Stimulated activated CD4-positive, alpha-beta T cell treated with anti-CD3 and anti-CD28 coated beads, Interleukin-1b, Interleukin-23, amount 100 ng/mL, for 24 hours (primary cell): Measurements from ENCODE around the gene CORIN.
A peak's percentile ranks its signal among the peaks of the same experiment; 100 is the strongest.
"Not testable (repeated sequence)": the region's sequence is repeated elsewhere in the genome, so short reads cannot be mapped to it uniquely, and the experiment has no call there.

ENCODE experiments used
- DNase-seq, 4 experiments: peaks; one replicate each; pipeline ENCODE4 v3.0.0-alpha.2; 2020; ENCODE audit warnings: low read depth in 4 of 4, low spot score in 1 of 4

The CORIN gene

DNA sequence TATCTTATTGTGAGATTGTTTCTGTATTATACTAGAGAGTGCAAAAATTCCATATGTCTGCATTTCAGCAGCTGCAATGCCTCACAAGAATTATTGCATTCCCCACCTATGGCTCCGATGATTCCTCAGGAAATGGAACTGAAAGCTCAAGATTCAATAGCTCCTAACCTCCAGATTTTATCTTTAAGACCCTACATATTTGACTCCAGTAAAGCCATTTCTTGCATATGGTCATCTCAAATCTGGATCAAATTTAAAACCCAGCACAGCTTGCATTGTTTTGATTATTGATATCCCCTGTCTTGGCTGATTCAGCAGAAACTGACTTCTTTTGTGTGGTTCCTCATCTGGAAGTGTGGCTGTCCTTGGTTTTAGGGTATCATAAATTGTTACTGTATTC, 142.6 kb downstream of the CORIN start:
- no peak for DNase-seq

DNA sequence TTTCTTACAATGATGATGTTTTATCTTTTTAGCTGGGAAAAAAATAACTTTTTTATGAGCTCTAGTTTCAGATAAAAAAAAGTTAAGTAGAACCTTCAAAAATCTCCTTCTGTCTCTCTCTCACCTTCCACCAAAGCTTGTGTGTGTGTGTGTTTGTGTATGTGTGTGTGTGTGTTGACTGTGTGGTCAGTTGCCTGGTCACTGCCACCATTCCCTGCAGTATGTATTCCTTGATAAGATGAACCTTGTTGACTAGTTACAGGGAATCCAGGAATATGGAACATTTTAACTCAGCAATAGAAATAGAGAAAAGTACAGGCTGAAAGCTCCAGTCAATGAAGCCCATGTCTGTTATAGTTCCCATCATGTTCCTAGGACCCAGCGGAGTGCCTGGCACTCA, 143.5 kb downstream of the CORIN start:
- no peak for DNase-seq

DNA sequence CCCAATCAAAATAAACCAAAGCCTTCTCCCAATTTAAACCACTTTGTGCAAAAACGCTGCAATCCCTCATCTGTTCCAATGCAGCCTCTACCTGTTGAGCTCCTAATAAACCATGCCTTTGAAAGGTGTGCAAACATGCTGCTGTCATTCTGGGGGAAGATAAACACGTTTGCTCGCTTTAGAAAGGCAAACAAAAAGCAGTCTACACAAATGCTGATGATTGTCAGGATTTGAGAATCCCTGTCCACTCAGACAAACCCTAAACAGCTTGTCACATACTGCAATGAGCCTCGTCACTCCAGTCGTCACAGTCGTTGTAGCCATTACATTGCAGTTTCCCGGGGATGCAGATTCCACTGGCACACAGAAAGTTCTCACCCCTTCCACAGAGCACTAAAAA, 145.2 kb downstream of the CORIN start:
- no peak for DNase-seq

DNA sequence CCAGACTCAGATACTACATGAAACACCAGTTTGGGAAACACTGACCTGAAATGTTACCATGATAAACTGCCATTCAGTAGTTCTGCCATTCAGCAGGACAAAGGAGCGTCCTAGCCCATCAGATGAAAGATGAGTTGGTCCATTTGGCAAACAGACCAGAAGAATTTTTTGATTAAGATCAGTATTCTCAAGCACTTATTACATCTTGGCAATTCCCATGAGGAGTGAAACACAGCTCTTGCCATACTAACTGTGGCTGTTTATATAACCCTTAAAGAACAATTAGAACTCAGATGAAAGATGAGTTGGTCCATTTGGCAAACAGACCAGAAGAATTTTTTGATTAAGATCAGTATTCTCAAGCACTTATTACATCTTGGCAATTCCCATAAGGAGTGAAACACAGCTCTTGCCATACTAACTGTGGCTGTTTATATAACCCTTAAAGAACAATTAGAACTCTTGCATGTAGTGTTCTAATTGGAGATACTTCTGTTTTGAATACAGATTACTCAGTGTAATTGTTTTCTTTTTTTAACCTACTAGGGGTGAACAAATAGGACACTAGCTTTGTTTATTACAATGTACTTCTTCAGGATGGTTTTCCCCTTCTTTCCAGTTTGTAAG, 146.0 kb downstream of the CORIN start:
- DNase-seq, result not testable (repeated sequence)

DNA sequence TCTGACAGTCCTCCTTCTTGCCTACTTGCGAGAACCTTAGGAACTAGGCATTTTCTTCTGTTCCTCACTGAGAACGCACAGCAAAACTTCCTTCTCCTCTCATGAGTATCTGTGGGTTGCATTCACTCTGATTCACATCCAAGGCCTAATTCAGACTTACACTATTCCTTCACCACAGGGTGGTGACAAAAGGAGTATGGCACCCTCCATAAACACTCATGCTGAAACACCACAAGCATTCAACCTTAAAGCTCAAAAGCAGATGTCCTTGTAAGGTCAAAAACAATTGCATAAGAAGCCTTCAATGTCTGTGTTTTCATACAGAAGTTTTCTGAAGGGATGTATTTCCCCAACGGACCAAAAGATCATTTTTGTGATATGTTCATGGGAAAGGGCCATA, 147.3 kb downstream of the CORIN start:
- no peak for DNase-seq

DNA sequence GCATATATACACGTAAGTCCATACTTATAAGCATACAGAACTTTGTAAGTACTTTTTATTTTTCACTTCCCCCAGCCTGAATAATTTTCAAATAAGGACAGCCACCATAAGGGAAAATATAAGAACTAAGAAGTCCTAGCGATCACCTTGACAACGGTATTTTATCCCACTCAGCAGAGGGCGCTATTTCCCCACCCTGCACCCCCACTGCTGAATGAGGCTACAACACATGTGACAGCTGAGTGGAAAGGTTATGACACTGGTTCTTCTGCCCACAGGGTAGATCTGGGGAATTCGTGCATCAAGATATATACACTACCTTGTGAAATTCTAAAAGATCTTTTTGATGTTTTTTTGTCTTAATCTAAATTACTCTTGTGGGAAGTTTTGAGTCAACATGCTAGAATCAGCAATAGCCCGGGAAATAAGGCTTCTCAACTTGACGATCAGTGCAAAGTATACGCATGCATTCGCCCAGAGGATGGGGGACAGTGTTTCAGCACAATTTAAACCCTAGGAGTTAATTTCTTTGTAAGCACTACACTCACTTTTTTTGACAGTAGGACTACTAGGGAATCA, 151.5 kb downstream of the CORIN start:
- DNase-seq, result peak; percentile 26 to 51 (median 46)

DNA sequence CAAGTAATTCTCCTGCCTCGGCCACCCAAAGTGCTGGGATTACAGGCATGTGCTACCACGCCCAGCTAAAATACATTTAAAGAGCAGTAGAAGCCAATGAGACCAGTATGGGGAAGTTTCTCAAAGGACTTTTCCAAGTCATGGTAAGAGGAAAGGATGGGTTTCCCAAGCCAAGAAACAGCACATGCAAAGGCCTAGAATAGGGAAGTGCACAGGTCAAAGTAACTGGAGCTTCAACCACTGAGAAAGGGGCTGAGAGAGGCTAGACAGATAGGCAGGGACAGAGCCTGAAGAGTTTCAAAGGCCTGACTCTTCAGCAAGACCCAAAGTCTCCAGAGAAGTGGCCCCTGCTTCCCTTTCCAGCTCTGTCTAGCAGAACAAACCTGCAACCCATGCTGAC, 162.1 kb downstream of the CORIN start:
- DNase-seq, result no peak

DNA sequence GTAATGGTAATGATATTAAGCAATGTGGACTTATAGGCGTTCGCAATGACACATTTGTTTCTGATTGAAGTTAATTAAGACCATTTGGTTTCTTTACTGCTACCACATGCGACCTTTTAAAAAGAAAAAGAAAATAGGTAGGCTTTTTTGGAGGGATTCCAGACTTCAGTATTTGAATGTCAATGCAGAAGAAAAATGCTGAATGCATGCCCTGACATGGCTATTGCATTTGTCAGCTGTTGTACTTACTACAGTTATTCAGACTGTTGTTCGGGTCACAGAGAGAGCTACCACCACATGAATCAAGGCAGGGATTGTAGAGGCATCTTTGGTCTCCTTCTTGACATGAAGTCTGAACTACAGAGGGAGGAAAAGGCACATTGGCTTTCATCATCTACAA, 163.7 kb downstream of the CORIN start:
- DNase-seq, result no peak

DNA sequence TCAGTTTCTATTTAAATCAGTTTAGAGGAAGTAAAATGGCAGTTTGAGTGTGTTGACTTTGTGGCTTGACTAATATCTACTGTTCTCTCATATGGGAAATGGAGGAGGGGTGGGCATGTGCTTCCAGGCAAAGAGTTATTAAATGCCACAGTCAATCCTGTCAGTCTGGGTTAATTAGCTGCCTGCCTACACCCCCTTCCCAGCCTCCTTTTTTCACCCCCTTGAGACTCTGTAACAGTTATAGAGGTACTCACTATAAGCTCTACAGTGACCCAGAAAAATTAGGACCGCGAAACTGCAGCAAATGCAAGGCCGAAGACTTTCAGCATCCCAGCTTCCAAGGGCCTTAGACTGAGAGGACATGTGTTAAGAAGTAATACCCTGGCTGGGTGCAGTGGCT, 165.2 kb downstream of the CORIN start:
- DNase-seq, result no peak

DNA sequence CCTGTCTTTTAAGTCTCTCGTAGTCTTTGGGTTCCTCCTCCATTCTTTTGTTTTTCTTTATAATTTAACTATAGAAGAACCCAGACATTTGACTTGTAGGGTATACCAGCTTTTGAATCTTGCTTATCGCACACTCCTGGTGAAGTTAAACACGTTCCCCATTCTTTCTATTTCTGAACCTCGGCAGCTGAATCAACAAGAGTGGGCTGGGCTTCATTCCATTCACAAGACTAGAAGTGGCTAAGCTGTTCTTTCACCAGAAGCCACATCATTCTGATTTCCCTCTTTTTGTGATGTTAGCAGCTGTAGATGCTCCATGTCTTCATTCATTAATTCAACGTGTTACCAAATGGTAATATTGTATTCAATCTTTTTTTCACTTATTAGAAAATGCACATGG, 167.9 kb downstream of the CORIN start:
- no peak for DNase-seq

DNA sequence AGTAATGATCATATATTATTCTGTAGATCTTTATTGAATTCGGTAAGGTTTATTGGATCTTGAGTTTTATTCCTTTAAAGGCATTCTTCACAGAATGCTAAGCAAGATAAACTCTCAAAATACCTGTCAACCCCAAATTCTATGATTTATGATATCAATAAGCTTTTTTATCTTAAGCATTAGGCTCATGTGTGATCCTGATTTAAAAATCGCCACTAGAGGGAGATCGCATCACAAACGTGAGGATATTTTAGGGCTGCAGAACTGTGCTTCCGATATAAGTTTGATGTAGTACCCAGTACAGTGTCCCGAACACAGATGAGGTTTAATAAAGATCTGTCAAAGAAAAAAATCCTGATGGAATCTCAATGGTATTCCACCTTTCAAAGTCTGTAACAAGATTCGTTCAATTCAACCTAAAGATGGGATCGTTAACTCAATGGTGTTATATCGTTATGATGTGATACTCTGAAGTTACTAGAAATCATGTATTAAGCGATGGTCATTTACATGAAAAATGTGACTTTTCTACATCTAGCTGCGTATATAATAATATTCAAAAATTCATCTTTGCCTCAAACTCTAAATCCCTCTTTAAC, 169.0 kb downstream of the CORIN start:
- peak in 1 of 4 experiments; percentile 2 for DNase-seq

DNA sequence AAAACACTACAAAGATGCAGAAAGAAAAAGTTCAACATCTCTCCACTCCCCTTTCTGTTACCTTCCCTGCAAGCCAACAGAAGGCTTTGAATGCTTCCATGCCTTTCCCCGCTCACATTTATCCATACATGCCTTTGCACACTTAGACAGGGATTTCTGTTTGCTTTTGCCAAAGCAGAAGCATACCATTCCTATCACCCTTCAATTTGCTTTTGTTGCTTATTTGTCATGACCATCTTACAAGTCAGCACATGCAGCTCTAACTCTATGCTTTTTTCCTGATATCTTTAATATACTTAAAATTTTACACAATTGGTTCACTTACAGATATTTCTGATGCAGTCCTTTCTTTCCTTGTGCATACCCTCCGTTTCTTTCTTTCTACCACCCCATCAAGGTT, 169.6 kb downstream of the CORIN start:
- DNase-seq, result no peak

DNA sequence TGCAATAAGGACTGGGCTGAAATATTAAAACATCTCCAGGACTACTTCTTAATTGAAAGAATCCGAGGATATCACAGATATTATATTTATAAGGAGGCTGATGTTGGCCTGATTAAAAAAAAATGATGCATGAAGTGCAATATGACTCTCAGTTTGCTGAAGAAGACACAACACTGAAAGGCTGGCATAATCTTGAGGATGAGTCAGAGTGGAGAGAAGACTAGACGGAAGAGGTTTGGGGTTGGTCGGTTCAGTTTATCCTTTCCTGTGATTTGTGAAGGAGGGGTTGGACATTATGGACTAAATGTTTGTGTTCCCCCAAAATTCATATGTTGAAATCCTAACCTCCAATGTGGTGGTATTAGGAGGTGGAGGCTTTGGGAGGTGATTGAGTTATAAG, 170.3 kb downstream of the CORIN start:
- DNase-seq, result no peak

DNA sequence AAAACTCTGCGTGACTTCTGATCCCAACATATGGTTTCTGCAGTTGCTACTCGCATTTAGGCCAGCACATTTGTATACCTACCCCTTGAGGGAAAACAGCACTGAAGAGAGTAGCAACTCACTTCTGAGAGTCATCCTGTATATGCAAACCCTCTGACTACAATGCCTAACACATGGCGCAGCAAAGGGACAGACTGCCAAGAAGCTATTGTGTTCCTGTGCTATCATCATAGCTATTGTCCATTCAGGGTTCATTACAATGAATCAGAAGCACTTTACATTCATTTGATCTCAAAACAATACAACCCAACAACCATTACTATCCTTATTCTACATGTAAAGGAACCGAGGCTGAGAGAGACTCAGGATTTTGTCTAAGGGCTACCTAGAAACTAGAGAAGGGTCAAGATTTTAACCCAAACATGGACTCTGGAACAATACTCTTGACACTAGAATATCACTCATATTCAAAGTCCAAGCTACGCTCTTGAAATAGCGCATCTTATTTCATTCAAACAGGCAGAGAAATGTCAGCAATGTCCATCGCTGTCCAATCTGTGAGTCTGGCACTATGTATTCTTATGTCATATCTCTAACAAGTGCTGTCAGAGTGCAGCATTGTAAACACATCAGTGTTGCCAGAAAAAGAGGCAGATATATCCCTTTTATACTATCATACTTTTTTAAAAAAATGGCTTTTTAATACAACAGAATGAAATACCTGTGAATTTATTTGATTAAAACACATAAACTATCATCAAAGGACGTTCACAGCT, 173.6 kb downstream of the CORIN start:
- DNase-seq, result no peak

DNA sequence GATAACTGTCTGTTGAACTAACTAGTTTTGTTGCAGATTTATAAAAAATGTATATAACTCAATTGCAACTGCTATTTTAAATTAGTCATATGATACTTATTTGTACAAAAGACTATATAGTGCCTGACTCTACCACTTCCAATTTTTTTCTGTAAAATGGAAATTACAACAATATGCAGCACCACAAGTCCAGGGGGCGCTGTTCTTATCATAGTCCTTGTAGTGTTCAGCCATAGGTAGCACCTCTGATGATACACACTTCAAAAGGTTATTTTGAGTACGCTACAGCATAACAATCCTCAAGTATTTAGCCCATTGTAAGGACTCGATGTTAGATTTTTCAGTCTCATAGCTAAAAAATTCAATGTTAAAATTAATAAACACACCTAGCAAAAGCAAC, 174.9 kb downstream of the CORIN start:
- peak in 1 of 4 experiments; percentile 11 for DNase-seq

DNA sequence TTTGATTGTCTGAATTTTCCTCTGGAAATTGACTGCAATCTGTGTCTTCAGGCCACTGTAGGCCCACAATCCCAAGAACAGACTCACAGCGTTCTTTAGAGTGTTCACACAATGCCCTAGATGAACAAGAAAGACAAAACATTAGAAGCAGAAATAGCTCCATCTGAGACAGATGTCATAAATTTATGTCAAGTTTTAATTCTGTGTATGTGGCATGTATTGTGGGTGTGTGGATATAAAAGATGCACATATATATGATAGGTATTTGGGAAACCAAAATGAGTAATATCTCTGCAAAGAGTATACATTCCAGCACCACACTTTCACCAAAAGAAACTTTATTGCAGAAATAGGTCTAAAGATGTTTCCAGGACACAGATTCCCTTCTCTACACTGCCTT, 176.1 kb downstream of the CORIN start:
- DNase-seq, result no peak

DNA sequence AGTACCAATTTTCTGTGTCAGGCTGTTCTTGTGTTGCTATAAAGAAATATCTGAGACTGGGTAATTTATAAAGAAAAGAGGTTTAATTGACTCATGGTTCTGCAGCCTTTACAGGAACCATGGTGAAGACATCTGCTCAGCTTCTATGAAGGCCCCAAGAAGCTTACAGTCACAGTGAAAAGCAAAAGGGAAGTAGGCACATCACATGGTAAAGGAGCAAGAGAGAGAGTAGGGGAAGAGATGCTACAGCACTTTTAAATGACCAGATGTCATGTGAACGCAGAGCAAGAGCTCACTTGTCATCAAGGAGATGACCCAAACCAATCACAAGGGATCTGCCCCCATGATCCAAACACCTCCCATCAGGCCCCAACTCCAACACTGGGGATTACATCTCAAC, 178.5 kb downstream of the CORIN start:
- DNase-seq, result no peak

DNA sequence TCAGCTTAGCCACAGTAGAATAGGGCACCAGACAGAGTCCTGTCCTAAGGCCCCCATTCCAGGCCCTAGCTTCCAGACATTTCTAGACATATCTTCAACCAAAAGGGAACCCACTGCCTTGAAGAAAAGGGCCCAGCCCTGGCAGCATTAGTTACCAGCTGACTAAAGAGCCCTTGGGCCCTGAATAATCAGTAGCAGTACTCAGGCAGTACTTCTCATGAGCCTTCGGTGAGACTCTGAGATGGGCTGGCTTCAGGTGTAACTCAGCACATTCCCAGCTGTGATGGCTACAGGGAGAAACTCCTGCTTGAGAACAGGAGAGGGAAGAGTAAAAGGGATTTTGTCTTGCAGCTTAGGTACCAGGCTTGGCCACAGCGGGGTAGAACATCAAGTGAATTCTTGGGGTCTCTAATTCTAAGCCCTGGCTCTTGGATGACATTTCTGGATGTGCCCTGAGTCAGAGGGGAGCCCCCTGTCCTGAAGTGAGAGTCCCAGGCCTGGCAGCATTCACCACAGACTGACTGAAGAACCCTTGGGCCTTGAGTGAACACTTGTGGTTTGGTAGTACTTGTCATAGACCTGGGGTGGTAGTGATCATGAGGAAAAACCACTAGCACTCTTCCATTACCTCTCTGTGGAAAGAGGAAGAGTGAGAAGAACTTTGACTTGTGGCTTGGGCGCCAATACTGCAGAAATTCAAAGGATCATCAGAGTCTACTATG, 182.7 kb downstream of the CORIN start:
- no peak for DNase-seq

DNA sequence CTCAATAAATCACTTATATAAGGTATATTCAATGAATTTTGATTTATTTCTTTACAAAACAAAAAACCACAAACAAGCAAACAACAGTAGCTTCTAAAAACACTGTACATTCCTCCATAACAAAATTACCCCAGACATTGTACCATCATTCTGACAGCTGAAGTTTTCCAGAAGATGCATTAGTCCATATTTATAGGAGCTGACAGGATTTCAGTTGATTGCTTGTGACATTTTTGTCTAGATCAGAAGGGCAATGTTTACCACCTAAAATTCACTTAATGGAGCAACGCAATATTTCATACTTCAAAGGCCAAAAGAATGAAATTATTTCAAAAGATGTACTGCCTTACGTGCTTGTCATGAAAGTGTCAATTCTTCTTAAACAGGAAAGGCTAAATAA, 185.8 kb downstream of the CORIN start:
- no peak for DNase-seq

DNA sequence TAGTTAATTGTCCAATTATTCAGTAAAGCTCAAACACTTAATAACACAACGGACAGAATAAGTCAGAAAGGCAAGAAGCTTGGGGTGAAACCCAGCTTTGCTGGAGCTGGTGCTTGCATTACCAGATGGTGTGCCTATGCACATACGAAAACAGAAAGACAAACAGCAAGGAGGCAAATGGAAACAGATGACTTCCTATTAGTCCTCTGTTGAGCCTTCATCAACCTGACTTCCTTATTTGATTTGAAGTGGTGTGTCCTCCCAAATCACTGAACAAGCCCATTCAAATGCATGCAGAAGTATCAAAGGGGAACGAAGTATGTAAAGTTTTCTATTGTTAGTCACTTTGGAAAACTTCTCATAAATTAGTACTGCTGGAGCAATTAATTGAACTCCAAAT, 186.6 kb downstream of the CORIN start:
- no peak for DNase-seq

DNA sequence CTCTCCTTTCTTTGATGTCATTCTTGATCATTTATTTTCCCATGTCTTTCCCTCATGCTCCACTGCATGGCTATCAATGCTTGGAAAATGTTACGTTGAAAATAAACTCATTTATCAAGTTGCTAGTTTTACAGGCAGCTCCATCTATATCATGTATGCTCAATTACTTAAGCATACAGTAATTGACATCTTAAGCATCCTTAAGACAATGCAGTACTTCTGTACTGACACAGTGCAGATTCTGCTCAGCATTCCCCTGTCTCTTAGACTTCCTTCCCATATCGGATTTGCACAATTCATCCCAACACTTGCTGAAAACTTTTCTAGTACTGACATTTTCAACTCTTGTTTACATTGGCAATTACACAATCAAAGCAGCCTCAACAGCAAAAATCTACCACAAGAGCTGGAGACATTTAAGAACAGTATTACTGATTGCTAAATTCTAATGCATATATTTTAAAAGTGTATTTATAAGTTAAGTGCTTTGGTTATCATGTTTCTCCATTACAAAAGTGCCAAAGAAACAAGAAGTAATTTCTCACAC, 187.2 kb downstream of the CORIN start:
- DNase-seq, result no peak
